HFF-Myc (cell line): ENCODE measurements around the gene ALOX5.

Experiments
- DNase-seq: peaks from one replicate; pipeline ENCODE4 v3.0.0-alpha.2; 2011; ENCODE audit warnings: low read depth; ENCODE audit errors: extremely low read depth
- H3K4me3 ChIP-seq: replicated peaks from 2 replicates; pipeline ENCODE4 v1.5.1; 2011; ENCODE audit warnings: low read depth, mild to moderate bottlenecking, control low read depth, low read length
- CTCF ChIP-seq: IDR thresholded peaks from 2 replicates; pipeline ENCODE4 v1.5.1; 2012; ENCODE audit warnings: mild to moderate bottlenecking, low read depth, low read length, control low read depth; ENCODE audit errors: missing control alignments

Gene ALOX5

DNA sequence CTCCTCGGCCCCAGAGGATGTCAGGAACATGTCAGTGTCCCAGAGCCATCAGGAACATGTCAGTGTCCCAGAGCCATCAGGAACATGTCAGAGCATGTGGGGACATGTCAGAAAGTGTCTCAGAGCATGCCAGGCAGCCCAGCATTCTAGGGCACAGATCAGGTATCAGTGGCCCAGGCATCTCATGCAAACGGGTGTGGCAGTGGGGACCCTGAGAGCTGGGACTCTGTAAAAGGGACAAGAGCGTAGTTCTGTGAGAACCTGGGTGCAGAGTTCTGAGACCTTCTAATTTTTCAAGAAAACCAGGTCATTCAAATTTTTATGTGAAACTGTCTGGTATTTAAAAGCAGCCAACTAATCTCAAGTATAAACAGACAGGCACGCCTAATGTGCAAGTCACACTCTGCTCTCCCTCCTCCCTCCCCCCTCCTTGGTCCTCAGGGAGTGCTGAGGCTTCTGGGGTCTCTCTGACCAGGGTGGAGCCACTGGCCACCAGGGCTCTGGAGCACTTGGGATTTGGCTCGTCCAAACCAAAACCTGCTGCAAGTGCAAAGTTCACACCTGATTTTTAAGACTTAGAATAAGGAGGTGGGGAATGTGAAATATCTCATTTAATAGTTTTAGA is 64.6 kb downstream of the ALOX5 start:
- DNase-seq = no peak
- no peak overlapping the region for H3K4me3 ChIP-seq
- no peak for TF ChIP-seq CTCF

- no peak for DNase-seq
- TF ChIP-seq CTCF = no peak
- no peak overlapping the region for H3K4me3 ChIP-seq
Observed at GRCh38 chr10:45439365-45439764, 65.3 kb downstream of the ALOX5 start.

- TF ChIP-seq CTCF = no peak
- DNase-seq = no peak
- H3K4me3 ChIP-seq = no peak overlapping the region
Observed at GRCh38 chr10:45439873-45440272, 65.9 kb downstream of the ALOX5 start.

GRCh38 chr10:45440511-45441062 is 66.6 kb downstream of the ALOX5 start:
- TF ChIP-seq CTCF = no peak
- H3K4me3 ChIP-seq = no peak overlapping the region
- DNase-seq = no peak

DNA sequence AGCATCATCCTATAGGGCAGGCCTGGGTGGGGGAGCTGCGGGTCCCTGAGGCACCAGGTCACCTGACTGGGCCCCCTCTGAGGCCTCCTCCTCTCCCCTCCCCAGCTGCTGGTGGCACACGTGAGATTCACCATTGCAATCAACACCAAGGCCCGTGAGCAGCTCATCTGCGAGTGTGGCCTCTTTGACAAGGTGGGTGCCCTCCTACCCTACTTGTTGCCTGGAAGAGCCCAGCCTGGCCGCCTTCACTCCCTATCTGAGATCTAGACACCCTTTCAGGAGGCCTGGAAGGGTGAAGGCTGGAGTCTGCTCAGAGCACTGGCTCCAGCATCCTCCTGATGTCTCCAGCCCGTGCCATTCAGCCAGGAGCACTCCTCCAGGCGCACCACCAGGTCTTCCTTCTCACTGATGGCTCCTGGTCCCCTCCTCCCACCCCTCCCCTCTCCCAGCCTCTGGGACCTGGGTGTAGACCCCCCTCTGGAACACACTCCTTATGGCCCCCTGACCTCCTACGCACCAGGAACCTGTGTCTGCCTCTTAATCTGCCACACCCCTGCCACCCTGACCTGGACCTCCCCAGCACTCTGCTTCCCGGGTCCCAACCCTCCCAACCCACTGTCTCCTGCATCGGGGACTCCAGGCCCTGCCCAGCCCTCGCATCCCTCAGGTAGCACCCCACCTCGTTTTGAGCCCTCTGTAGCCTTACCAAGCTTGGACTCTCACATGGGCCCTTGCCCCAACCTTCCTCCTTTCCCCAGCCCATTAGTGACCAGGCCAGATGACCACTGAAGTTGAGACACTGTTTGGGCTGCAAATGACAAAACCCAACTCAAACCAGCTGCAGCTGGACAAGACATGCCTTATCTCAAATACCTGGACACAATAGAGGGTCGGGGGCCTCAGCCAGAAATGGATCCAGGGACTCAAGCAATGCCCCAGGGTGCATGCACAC is 67.5 kb downstream of the ALOX5 start:
- DNase-seq = no peak
- H3K4me3 ChIP-seq = no peak overlapping the region
- TF ChIP-seq CTCF = no peak

- no peak for TF ChIP-seq CTCF
- DNase-seq = no peak
- H3K4me3 ChIP-seq = no peak overlapping the region
Observed at GRCh38 chr10:45442251-45442650, 68.2 kb downstream of the ALOX5 start.
